Keratinocyte (primary cell): Measurements from ENCODE around the gene CHST8.

Experiments
- CTCF ChIP-seq, 3 experiments: IDR thresholded peaks in 1 of 3; conservative IDR thresholded peaks in 1 of 3; optimal IDR thresholded peaks in 1 of 3; 2 replicates in 2 of 3; 3 replicates in 1 of 3; pipeline versions ENCODE3 to v1.5.1; 2011; ENCODE audit warnings: low read length in 3 of 3, mild to moderate bottlenecking in 3 of 3, moderate library complexity in 2 of 3, control low read depth in 1 of 3, inconsistent platforms in 1 of 3; ENCODE audit not compliant: insufficient read depth in 2 of 3; ENCODE audit errors: extremely low read depth in 1 of 3
- EZH2 ChIP-seq: IDR thresholded peaks from one replicate; pipeline ENCODE4 v1.6.1; 2012; ENCODE audit warnings: inconsistent platforms, mild to moderate bottlenecking, low read length, moderate library complexity

- no peak for TF ChIP-seq CTCF (optimal IDR thresholded peaks at IDR 0.05 in 1 of 3, IDR thresholded peaks at IDR 0.05 in 1 of 3, conservative IDR thresholded peaks at IDR 0.05 in 1 of 3; ENCODE audit: extremely low read depth in 1 of 3, insufficient read depth in 2 of 3, low read length in 3 of 3)
- TF ChIP-seq EZH2: no peak
Observed at GRCh38 chr19:33772858-33773180, 151.1 kb downstream of the CHST8 start.
